ENCODE data around the gene ALDH1A3.

GRCh38 chr15:100949691-100950090 is 70.1 kb downstream of the ALDH1A3 start:
- TF ChIP-seq ZNF274 (IDR thresholded peaks at IDR 0.05; ENCODE audit: low read depth, low read length) (no peak), SUZ12 (IDR thresholded peaks at IDR 0.05; ENCODE audit: extremely low read depth, insufficient read depth, insufficient read length) (no peak), YY1 (IDR thresholded peaks at IDR 0.05; ENCODE audit: insufficient read depth, insufficient read length) (no peak)

Data from NT2/D1 (cell line).